Putamen (tissue), 1 donor: ENCODE results near the gene ZNF586.
"Not testable (repeated sequence)": the region's sequence is repeated elsewhere in the genome, so short reads cannot be mapped to it uniquely, and the experiment has no call there.

Experiments used
- DNase-seq: peaks from one replicate; pipeline ENCODE4 v3.0.0-alpha.2; 2016; ENCODE audit warnings: low spot score

Gene ZNF586

DNA sequence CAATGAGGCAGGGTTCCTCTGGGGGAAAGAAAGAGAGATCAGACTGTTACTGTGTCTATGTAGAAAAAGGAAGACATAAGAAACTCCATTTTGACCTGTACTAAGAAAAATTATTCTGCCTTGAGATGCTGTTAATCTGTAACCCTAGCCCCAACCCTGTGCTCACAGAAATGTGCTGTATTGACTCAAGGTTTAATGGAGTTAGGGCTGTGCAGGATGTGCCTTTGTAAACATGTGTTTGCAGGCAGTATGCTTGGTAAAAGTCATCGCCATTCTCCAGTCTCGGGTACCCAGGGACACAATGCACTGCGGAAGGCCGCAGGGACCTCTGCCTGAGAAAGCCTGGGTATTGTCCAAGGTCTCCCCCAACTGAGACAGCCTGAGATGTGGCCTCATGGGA is 54.1 kb downstream of the ZNF586 start:
- DNase-seq: not testable (repeated sequence)

DNA sequence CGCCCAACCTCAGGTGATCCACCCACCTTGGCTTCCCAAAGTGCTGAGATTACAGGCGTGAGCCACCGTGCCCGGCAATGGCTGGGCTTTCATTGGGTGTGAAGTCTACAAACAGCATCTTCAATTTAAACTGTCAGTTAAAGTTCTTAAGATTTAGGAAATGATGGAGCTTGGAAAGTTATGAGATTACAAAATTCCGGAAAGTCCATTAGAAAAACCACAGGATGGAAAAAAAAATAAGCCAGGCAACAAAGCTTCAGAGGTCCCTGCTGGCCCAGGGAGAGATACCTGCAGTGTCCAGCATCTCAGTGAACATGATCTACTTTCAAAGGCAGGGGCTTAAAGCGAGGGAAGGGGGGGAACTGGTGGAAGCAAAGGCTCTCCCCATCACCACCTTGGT is 56.0 kb downstream of the ZNF586 start:
- DNase-seq: no peak

DNA sequence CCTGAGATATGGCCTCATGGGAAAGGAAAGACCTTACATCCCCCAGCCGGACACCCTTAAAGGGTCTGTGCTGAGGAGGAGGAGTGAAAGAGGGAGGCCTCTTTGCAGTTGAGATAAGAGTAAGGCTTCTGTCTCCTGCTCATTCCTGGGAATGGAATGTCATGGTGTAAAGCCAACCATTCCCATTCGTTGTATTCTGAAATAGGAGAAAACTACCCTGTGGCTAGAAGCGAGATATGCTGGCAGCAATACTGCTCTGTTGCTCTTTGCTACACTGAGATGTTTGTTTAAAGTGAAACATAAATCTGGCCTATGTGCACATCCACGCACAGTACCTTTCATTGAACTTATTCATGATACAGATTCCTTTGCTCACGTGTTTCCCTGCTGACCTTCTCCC is 59.8 kb downstream of the ZNF586 start:
- no peak for DNase-seq

DNA sequence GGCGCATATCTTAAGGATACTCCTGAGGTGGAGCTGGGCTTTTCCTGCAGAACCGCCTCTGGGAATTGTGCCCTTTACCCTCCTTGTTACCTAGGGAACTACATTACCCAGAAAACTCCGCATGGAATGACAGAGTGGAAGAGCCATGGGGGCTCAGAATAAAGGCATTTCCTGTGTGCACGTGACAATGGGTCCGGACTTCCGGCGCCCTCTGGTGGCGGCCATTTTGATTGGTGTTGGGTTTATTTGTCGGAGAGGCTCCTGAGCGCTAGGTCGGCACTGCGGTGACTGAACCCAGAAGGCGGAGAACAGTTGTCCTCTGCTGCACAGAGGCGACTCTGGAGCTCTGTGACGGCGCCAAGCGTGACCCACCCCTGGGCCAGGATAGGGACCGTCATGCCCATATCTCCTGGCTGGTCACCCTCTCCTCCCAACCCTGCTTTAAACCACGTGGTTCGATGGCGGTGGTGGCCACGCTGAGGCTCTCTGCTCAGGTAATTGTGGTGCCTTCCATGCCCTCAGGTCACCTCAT is 60.7 kb downstream of the ZNF586 start, which contains the start of gene ZNF587B:
TSS of gene ZNF587B (plus strand) at position 229 of the 532 bp plus-strand sequence. CDS start at position 459, 230 bp downstream.
- peak; percentile 68 for DNase-seq
